ENCODE results near the gene CLRN2.

GRCh38 chr4:17480955-17481354, 34.0 kb upstream of the CLRN2 start:
- TF ChIP-seq, protein P1, sequence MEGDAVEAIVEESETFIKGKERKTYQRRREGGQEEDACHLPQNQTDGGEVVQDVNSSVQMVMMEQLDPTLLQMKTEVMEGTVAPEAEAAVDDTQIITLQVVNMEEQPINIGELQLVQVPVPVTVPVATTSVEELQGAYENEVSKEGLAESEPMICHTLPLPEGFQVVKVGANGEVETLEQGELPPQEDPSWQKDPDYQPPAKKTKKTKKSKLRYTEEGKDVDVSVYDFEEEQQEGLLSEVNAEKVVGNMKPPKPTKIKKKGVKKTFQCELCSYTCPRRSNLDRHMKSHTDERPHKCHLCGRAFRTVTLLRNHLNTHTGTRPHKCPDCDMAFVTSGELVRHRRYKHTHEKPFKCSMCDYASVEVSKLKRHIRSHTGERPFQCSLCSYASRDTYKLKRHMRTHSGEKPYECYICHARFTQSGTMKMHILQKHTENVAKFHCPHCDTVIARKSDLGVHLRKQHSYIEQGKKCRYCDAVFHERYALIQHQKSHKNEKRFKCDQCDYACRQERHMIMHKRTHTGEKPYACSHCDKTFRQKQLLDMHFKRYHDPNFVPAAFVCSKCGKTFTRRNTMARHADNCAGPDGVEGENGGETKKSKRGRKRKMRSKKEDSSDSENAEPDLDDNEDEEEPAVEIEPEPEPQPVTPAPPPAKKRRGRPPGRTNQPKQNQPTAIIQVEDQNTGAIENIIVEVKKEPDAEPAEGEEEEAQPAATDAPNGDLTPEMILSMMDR (IDR thresholded peaks at IDR 0.05 in 4 of 5, conservative IDR thresholded peaks at IDR 0.05 in 1 of 5) = no peak
- no peak for TF ChIP-seq POLR2A (IDR thresholded peaks at IDR 0.05)

All from gastrocnemius medialis (tissue), 4 donors.